Fibroblast of peridontal ligament (primary cell): ENCODE results near the gene GPATCH1.
"Not testable (repeated sequence)": the region's sequence is repeated elsewhere in the genome, so short reads cannot be mapped to it uniquely, and the experiment has no call there.

Source experiments
- DNase-seq: peaks from one replicate; pipeline ENCODE4 v3.0.0-alpha.2; 2010; ENCODE audit errors: extremely low read depth

The GPATCH1 gene, protein sequence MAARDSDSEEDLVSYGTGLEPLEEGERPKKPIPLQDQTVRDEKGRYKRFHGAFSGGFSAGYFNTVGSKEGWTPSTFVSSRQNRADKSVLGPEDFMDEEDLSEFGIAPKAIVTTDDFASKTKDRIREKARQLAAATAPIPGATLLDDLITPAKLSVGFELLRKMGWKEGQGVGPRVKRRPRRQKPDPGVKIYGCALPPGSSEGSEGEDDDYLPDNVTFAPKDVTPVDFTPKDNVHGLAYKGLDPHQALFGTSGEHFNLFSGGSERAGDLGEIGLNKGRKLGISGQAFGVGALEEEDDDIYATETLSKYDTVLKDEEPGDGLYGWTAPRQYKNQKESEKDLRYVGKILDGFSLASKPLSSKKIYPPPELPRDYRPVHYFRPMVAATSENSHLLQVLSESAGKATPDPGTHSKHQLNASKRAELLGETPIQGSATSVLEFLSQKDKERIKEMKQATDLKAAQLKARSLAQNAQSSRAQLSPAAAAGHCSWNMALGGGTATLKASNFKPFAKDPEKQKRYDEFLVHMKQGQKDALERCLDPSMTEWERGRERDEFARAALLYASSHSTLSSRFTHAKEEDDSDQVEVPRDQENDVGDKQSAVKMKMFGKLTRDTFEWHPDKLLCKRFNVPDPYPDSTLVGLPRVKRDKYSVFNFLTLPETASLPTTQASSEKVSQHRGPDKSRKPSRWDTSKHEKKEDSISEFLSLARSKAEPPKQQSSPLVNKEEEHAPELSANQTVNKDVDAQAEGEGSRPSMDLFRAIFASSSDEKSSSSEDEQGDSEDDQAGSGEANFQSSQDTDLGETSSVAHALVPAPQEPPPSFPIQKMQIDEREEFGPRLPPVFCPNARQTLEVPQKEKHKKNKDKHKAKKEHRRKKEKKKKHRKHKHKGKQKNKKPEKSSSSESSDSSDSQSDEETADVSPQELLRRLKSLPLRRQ

DNA sequence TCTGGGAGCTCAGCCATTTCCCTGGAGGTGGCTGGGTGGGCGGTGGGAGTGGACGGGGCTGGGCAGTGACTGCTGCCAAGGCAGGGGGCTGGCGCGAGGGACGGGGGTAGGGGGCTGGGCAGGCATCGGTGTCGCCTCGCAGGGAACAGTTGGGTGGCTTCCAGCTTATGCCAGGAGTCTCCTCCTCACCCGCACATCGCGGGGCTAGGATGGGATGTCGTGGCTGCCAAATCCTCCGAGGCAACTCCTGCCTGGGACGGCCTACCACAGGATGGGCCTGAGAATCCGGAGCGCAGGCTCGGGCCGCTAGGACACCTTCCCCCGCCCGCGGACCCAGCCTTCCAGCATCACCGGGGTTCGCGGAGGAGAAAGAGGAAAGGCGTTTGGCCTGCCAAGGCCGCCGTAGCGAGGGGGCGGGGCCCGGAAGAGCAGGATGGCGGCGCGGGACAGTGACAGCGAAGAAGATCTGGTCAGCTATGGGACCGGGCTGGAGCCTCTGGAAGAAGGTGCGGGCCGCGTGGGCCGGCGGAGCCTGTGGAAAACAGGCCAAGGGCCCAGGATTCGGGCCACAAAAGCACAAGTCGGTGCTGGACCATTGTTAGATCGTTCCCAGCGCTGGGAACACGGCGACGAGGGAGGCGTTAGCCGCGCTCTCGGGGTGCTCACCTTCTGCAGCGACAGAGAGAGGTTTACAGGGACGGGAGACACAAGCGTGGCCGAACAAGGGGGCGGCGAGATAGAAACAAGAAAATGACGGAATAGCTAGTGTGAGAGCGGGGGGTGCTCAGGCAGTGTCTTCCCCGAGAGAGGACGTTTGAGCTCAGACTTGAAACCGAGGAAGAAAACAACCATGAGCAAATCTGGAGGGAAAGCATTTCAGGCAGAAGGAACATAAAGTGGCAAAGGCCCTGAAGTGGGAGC lies at the start of gene GPATCH1:
GPATCH1 (plus strand) TSS at position 421 of the 921 bp plus-strand sequence; CDS start at position 434, 13 bp downstream.
- peak; percentile 69 for DNase-seq

DNA sequence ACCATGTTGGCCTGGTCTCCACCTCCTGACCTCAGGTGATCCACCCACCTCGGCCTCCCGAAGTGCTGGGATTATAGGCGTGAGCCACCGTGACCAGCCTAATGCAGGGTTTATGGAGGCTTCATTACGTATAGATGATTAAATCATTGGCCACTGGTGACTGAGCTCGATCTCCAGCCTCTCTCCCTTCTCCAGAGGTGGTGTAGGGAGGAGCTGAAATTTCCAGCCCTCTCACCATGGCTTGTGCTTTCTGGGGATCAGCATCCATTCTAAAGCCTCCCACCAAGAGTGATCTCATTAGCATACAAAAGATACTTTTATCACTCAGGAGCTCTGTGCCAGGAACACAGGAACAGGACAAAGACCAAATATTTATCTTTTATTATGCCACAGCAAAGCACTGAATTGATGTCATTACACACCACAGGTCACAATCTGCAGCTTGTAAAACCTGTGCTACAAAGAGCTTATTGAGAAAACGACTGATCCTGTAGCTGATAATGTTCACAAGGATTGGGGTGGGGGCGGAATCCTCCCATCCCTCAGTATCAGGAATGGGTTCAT lies 48.7 kb upstream of the GPATCH1 start:
- no peak for DNase-seq

DNA sequence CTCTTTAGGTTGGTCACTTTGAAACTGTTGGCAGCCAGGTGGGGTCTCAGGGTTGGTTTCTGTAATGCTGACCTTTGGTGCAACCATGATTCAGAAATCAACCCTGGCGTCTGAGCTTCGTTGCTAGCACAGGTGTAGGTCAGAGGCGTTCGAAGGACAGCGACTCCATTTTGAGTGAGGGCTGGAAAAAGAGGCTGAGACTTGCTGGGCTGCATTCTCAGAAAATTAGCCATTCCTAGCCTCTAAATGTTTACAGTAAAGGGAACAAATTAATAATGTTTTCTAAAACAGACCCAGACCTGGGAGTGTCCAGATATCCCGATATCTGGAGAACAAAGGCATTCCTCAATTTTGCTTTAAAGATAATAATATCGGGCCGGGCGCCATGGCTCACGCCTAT lies 45.5 kb upstream of the GPATCH1 start:
- no peak for DNase-seq

DNA sequence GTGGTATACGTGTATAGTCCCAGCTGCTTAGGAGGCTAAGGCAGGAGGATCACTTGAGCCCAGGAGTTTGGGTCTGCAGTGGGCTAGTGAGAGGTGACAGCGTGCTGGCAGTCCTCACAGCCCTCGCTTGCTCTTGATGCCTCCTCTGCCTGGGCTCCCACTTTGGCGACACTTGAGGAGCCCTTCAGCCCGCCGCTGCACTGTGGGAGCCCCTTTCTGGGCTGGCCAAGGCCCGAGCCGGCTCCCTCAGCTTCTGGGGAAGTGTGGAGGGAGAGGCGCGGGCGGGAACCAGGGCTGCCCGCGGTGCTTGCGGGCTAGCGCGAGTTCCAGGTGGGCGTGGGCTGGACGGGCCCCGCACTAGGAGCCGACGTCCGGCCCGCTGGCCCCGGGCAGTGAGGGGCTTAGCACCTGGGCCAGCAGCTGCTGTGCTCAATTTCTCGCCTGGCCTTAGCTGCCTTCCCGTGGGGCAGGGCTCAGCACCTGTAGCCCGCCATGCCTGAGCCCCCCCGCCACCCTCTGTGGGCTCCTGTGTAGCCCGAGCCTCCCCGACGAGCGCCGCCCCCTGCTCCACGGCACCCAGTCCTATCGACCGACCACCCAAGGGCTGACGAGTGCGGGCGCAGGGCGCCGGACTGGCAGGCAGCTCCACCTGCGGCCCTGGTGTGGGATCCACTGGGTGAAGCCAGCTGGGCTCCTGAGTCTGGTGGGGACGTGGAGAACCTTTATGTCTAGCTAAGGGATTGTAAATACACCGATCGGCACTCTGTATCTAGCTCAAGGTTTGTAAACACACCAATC lies 44.4 kb upstream of the GPATCH1 start:
- DNase-seq: not testable (repeated sequence)

DNA sequence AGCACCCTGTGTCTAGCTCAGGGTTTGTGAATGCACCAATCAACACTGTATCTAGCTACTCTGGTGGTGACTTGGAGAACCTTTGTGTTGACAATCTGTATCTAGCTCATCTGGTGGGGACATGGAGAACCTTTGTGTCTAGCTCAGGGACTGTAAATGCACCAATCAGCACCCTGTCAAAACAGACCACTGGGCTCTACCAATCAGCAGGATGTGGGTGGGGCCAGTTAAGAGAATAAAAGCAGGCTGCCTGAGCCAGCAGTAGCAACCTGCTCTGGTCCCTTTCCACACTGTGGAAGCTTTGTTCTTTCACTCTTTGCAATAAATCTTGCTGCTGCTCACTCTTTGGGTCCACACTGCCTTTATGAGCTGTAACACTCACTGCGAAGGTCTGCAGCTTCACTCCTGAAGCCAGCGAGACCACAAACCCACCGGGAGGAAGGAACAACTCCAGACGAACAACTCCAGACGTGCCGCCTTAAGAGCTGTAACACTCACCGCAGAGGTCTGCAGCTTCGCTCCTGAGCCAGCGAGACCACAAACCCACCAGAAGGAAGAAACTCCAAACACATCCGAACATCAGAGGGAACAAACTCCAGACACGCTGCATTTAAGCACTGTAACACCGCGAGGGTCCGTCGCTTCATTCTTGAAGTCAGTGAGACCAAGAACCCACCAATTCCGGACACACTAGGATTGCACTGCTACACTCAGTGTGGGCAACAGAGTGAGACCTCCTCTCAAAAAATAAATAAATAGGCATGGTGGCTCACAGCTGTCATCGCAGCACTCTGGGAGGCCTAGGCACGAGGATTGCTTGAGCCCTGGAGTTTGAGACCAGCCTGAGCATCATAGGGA lies 43.6 kb upstream of the GPATCH1 start:
- not testable (repeated sequence) for DNase-seq

DNA sequence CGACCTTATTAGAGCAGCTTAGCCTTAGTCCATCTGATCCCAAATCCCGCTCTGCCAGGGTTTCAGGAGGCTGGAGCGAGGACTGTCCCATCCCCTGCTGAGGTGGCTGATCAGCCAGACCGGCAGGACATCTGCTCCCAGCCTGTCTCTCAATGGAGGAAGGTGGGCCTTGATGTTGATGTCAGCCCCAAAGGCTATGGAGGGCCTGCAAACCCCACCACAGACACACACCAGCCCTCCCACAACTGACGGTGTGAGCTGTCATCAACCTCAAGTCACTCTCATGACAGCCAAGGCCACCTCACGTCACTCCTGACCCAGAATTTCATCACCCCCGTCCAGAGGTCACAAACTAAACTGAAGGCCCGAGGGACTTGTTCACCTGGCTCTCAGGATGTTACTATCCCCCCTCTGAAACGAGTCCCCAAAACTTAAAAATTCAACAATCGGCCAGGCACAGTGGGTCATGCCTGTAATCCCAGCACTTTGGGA lies 41.8 kb upstream of the GPATCH1 start:
- no peak for DNase-seq

DNA sequence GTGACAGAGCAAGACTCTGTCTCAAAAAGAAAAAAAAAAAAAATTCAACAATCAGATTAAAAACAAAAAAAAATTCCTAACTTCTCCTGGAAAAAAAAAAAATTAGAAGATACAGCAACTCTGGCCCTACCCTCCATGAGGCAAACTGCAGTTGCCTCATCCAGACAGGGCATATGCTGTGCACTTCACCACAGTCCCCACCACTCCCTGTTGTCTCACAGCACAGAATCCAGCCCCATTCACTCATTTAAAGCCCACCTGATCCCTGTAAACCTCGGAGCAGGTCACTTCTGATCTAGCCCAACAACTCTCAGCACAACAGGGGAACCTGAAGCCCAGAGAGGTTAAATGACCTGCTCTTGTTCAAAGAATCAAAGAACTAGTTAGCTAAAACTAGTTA lies 41.2 kb upstream of the GPATCH1 start:
- DNase-seq: no peak

DNA sequence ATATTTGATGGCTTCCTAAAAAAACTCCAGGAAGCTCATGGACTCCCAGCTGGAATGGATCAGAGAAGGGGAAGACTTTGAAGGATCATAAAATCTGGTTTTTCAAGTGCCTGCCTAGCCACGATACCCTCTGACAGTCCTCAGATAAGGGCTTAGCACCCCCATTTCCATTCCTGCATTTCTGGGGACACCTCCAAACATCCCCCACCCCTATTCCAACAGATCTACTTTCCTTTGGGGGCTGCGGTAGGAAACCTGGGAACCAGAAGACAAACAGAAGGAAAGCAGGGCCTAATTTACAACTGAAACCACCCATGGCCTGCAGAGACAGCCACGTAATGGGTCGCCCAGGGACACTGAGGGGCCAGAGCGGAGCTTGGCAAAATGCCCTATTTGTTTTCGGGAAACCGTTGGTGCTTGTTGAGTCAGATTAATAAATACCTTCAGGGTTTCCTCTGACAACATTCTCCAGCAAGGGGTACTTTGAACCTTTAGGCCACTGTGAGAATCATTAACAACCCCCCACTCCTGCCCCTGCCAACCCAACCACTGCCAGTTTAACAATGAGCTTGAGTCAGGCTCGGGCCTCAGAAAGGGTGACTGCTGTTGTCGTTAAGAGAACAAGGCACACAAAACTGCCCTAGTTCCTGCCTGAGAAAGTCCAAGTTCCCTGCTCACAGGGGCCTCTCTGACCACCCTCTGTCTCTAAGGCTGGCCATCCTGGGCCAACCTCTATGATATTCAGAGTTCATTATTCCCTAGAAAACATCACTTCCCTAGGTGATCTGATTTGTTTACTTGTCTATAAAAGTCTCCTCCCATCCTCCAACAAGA lies 39.8 kb upstream of the GPATCH1 start:
- no peak for DNase-seq

DNA sequence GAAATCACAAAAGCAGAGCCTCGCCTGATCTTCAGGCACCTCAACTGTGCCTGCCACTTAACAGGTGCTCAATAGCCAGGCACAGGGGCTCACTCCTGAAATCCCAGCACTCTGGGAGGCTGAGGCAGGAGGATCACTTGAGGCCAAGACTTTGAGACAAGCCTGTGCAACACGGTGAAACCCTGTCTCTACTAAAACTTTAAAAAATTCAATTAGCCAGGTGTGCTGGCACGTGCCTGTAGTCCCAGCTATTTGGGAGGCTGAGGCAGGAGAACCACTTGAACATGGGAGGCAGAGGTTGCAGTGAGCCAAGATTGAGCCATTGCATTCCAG lies 39.2 kb upstream of the GPATCH1 start:
- DNase-seq: not testable (repeated sequence)

DNA sequence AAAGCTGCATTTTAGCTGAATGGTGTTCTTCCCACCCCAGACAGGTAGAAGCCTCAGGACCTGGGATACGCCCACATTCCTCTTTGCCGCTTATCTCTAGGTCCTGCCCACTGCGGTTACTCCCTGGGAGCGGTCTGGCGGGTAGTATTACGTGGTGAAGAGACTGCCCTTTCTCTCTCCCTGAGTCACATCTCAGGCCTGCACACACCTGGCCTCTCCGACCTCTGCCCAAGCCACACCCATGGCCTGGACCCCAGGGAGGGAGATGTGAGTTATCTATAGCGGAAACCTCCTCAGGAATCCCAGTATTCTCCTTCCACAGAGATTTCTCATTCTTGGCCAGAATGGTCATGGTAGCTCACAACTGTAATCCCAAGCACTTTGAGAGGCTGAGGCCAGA lies 33.6 kb upstream of the GPATCH1 start:
- no peak for DNase-seq

DNA sequence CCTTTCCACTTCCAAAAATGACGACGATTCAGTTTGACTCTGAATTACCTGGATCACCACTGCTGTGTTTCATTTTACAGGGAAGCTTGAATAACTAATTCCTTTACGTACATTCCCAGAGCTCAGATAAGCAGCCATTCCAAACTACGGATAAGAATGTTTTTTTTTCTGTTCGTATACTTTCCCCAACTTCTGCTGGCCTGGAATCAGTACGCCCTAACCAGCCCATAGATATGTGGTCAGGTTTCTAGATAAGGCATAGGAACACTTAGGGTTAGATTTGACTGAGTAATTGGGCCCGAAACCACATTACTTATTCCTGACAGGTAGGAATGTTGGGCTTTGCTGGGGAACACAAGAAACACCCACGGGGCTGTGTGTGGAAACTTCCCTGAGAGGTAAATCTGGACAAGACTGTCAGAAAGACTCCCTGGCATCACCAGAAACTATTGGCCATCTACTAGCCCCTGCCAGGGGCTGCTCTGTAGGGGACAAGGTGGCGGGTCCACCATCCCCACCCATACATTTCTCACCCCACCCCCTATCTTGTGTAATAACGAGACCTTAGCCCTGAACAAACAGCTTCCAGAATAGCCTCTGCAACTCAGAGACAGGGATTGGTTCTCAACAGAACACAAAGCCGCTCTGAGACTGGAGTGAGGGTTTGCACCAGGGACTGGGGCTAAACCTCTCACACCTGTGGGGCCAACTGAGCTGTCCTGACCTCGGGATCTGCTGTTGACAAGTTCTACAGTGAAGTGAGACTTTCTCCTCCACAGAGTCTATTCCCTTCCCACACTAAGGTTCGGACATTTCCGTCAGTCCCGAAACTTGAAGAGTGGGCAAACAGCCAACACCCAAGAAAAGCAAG lies 31.9 kb upstream of the GPATCH1 start:
- no peak for DNase-seq

DNA sequence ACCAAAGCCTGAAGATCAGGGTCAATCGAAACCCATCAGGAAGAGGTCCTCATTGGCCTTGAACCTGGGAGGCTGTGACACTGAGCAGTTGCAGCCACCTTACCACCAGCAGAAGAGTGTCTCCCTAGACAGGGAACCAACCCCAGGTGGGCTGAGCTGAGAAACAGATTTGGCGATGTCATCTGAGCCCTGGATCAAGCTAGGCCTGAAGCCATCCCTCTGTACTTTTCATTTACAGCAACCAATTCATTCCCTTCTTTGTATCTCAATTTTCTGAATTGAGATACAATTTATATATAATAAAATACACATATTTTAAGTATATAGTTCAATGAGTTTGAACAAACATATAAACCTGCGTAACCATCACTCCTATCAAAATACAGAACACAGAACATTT lies 30.9 kb upstream of the GPATCH1 start:
- DNase-seq: no peak

DNA sequence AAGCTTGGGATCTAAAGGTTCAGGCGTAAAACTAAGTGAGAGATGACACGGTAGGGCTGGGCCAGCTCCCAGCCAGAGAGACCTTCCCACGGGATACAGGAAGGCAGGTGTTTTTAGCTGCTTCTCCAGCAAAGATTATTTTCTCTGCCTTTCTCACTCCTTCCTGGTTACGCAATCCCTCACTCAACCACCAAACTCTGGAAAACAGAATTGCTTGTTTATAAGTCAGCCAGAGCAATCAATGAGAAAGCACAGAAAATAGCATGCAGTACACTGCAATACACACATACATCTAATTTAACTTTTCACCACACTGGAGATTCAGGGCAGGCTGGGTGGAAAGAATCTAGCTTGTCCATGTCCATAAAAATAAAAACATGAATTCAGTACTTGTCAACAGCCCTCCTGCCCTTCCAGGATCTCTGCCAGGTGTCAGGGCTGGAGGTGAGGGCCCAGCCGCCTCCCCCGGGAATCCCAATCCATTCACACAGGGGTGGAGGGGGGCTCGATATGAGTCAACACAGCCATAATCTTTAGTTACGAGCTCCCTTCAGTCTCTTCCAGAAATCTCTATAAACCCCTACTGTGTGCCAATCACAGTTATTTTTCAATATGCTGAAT lies 28.5 kb upstream of the GPATCH1 start:
- peak; percentile 72 for DNase-seq

DNA sequence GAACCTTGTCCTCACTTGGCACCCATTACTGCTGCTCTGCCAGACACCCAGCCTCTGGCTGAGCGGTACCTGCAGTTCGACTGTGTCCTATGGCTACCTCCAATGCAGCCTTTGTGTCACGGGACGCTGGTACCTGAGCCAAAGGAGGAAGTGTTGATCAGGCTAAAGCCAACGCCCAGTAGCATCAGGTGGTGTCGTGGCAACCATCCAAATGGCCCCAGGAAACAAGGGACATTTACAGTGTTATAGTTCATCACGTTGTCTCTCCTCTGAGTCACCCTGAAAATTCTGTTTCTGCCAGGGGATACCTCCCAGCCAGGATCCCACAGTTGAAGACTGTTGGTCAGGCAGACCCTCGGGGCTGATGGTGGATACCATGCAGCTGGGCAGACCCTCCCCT lies 26.4 kb upstream of the GPATCH1 start:
- DNase-seq: no peak

DNA sequence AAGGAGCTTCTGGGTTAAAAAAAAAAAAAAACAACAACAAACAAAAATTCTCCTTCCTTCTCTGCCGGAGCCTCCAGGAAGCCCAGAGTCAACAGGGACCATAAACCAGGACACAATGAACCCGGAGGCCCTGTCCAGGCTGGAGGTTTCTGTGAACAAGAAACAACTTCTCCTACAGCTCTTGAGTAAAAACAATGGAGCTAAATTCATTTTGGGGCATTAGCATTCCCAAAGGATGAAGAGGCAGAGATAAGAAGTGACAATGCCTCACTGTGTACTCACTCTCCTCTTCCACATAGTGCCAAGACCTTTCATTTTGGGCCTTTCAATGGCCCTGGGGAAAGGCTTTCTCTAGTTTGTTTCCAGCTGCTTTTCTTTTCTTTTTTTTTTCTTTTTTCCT lies 25.3 kb upstream of the GPATCH1 start:
- no peak for DNase-seq

DNA sequence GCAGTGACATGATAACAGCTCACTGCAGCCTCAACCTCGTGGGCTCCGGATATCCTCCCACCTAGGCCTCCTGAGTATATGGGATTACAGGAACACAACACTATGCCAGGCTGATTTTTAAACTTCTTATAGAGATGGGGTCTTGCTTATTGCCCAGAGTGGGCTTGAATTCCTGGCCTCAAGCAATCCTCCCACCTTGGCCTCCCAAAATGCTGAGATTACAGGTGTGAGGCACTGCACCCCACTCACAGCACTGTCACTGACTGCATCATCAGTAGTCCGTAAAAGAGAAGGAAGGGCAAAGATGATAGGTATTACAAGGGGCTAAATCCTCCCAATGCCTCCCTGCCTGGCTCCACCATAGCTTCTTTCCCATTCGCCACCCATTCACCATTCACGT lies 20.4 kb upstream of the GPATCH1 start:
- DNase-seq: no peak

DNA sequence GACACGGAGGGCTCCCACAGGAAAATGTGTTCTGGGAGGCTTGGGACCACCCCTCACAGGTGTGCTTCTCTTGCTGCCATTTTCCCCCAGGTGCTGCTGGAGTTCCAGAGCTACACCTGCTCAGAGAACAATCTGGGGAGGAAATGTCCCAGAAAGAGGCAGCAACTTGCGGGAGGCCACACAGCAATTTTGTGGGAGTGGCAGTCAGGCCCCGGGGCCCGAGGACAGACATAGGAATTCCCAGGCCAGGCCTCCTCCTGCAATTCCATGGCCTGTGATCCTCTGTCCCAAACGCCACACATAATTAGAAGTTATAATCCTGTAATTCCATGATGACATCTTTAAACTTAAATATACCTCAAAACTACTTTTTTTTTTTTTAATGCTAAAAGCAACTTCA lies 18.1 kb upstream of the GPATCH1 start:
- DNase-seq: no peak
